ENCODE measurements around the gene FADS6.

FADS6 gene

GRCh38 chr17:74935585-74936469, 42.4 kb upstream of the FADS6 start, which contains the start of gene OTOP3:
Gene OTOP3 (plus strand): TSS chr17:74935898. CDS start chr17:74935922, 24 bp downstream.
- H3K79me2 ChIP-seq (ENCODE audit: insufficient read depth, low read length) = no peaks in the 10 kb centered on the region
- no peaks in the 10 kb centered on the region for H3K27me3 ChIP-seq (ENCODE audit: insufficient read depth, low read length, poor library complexity, severe bottlenecking)
- no peak within 1 kb of the TSS for H2AFZ ChIP-seq (ENCODE audit: low read length)
- H3K4me2 ChIP-seq (ENCODE audit: low read depth, low read length, poor library complexity, severe bottlenecking) = no peak within 1 kb of the TSS
- H3K9ac ChIP-seq (ENCODE audit: low read depth, low read length, poor library complexity, severe bottlenecking) = no peak within 1 kb of the TSS
- no peaks in the 10 kb centered on the region for H3K36me3 ChIP-seq (ENCODE audit: insufficient read depth, low read length)
- no peaks in the 10 kb centered on the region for H3K4me1 ChIP-seq (ENCODE audit: insufficient read depth, low read length, poor library complexity, severe bottlenecking)
- H3K4me3 ChIP-seq (ENCODE audit: low read length, poor library complexity, severe bottlenecking) = no peak within 1 kb of the TSS
- H4K20me1 ChIP-seq (ENCODE audit: insufficient read depth, low read length, poor library complexity, severe bottlenecking) = no peaks in the 10 kb centered on the region
- H3K9me2 ChIP-seq (replicated peaks; ENCODE audit: low read depth, low read length) = no peaks in the 10 kb centered on the region
- H3K9me3 ChIP-seq (ENCODE audit: insufficient read depth, low read depth, low read length) = no peaks in the 10 kb centered on the region
- no peaks in the 10 kb centered on the region for H3F3A ChIP-seq (ENCODE audit: low read depth)
- TF ChIP-seq, protein P1, sequence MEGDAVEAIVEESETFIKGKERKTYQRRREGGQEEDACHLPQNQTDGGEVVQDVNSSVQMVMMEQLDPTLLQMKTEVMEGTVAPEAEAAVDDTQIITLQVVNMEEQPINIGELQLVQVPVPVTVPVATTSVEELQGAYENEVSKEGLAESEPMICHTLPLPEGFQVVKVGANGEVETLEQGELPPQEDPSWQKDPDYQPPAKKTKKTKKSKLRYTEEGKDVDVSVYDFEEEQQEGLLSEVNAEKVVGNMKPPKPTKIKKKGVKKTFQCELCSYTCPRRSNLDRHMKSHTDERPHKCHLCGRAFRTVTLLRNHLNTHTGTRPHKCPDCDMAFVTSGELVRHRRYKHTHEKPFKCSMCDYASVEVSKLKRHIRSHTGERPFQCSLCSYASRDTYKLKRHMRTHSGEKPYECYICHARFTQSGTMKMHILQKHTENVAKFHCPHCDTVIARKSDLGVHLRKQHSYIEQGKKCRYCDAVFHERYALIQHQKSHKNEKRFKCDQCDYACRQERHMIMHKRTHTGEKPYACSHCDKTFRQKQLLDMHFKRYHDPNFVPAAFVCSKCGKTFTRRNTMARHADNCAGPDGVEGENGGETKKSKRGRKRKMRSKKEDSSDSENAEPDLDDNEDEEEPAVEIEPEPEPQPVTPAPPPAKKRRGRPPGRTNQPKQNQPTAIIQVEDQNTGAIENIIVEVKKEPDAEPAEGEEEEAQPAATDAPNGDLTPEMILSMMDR (conservative IDR thresholded peaks at IDR 0.05; ENCODE audit: low read length) = no peak
- TF ChIP-seq EZH2phosphoT487 (IDR thresholded peaks at IDR 0.05; ENCODE audit: borderline replicate concordance) = no peak

DNA sequence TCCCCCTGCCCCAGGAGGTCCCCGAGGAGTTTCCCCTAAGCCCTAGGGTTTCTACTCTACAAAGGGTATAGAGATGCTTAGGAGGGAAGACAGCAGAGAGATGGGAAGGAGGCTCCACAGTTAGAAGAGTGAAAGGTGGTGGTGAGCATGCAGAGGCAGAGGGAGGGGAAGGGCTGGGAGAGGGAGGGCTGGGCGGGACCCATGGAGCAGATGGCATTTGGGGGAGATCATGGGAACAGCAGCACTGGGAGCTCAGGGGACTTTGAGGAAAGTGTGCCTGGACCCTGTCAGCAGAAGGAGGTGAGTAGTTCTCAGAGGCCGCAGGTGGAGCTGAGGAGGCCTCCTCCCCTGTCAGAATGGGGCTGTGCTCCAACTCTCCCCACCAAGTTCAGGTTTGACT, 41.6 kb upstream of the FADS6 start:
- Histone ChIP-seq H3K4me1 (ENCODE audit: insufficient read depth, low read length, poor library complexity, severe bottlenecking) (no peaks in the 10 kb centered on the region), H3K4me3 (ENCODE audit: low read length, poor library complexity, severe bottlenecking) (no peak overlapping the region), H3K9me2 (replicated peaks; ENCODE audit: low read depth, low read length) (no peaks in the 10 kb centered on the region), H2AFZ (ENCODE audit: low read length) (no peak overlapping the region), H3K79me2 (ENCODE audit: insufficient read depth, low read length) (no peaks in the 10 kb centered on the region), H3F3A (ENCODE audit: low read depth) (no peaks in the 10 kb centered on the region), H3K9ac (ENCODE audit: low read depth, low read length, poor library complexity, severe bottlenecking) (no peak overlapping the region), H3K9me3 (ENCODE audit: insufficient read depth, low read depth, low read length) (no peaks in the 10 kb centered on the region), H3K36me3 (ENCODE audit: insufficient read depth, low read length) (no peaks in the 10 kb centered on the region), H3K4me2 (ENCODE audit: low read depth, low read length, poor library complexity, severe bottlenecking) (no peak overlapping the region), H4K20me1 (ENCODE audit: insufficient read depth, low read length, poor library complexity, severe bottlenecking) (no peaks in the 10 kb centered on the region), H3K27me3 (ENCODE audit: insufficient read depth, low read length, poor library complexity, severe bottlenecking) (no peaks in the 10 kb centered on the region)
- TF ChIP-seq, protein P1 (conservative IDR thresholded peaks at IDR 0.05; ENCODE audit: low read length) = no peak
- no peak for TF ChIP-seq EZH2phosphoT487 (IDR thresholded peaks at IDR 0.05; ENCODE audit: borderline replicate concordance)

GRCh38 chr17:74930535-74931036, 37.2 kb upstream of the FADS6 start:
- Histone ChIP-seq H3K4me1 (ENCODE audit: insufficient read depth, low read length, poor library complexity, severe bottlenecking) (no peaks in the 10 kb centered on the region), H2AFZ (ENCODE audit: low read length) (no peak overlapping the region), H3K36me3 (ENCODE audit: insufficient read depth, low read length) (no peaks in the 10 kb centered on the region), H3K4me2 (ENCODE audit: low read depth, low read length, poor library complexity, severe bottlenecking) (no peak overlapping the region), H3K79me2 (ENCODE audit: insufficient read depth, low read length) (no peaks in the 10 kb centered on the region), H4K20me1 (ENCODE audit: insufficient read depth, low read length, poor library complexity, severe bottlenecking) (no peaks in the 10 kb centered on the region), H3K9ac (ENCODE audit: low read depth, low read length, poor library complexity, severe bottlenecking) (no peak overlapping the region), H3F3A (ENCODE audit: low read depth) (no peaks in the 10 kb centered on the region), H3K4me3 (ENCODE audit: low read length, poor library complexity, severe bottlenecking) (no peak overlapping the region), H3K27me3 (ENCODE audit: insufficient read depth, low read length, poor library complexity, severe bottlenecking) (no peaks in the 10 kb centered on the region), H3K9me2 (replicated peaks; ENCODE audit: low read depth, low read length) (no peaks in the 10 kb centered on the region), H3K9me3 (ENCODE audit: insufficient read depth, low read depth, low read length) (no peaks in the 10 kb centered on the region)
- no peak for TF ChIP-seq EZH2phosphoT487 (IDR thresholded peaks at IDR 0.05; ENCODE audit: borderline replicate concordance)
- TF ChIP-seq, protein P1 (conservative IDR thresholded peaks at IDR 0.05; ENCODE audit: low read length) = no peak

Data from Loucy (cell line).